Measurements from ENCODE around the gene FBN2.

DNA sequence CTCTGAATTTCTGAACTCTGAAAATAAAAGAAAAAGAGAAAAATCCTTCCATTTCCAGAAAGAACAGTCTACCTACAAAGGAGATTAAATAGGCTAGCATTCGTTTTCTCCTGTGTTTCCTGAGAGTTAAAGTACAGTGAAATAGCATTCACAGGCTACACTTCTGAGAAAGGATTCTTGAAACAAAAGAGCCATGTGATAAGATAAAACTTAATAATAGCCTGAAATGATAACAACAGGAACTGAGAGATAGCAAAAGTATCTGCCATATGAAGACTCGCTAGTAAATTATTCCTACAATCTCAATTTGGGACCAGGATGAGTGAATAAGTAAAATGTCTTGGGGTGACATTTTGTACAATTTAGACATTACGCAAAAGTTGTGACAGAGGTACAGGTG lies 62.4 kb downstream of the FBN2 start:
- TF ChIP-seq, protein P1, sequence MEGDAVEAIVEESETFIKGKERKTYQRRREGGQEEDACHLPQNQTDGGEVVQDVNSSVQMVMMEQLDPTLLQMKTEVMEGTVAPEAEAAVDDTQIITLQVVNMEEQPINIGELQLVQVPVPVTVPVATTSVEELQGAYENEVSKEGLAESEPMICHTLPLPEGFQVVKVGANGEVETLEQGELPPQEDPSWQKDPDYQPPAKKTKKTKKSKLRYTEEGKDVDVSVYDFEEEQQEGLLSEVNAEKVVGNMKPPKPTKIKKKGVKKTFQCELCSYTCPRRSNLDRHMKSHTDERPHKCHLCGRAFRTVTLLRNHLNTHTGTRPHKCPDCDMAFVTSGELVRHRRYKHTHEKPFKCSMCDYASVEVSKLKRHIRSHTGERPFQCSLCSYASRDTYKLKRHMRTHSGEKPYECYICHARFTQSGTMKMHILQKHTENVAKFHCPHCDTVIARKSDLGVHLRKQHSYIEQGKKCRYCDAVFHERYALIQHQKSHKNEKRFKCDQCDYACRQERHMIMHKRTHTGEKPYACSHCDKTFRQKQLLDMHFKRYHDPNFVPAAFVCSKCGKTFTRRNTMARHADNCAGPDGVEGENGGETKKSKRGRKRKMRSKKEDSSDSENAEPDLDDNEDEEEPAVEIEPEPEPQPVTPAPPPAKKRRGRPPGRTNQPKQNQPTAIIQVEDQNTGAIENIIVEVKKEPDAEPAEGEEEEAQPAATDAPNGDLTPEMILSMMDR (IDR thresholded peaks at IDR 0.05), result no peak
- TF ChIP-seq POLR2A (IDR thresholded peaks at IDR 0.05), result no peak
